HG02571 (cell line): ENCODE data around the gene MRNIP.
"Not testable (repeated sequence)": the region's sequence is repeated elsewhere in the genome, so short reads cannot be mapped to it uniquely, and the experiment has no call there.

ENCODE experiments used
- ATAC-seq: cut with Tn5 transposase; IDR thresholded peaks from one replicate; pipeline ENCODE4 v1.9.1; 2021; ENCODE audit warnings: mild to moderate bottlenecking, moderate library complexity; ENCODE audit not compliant: unreplicated experiment

Gene MRNIP

GRCh38 chr5:179795049-179795862, 63.4 kb downstream of the MRNIP start:
- no peak for ATAC-seq

DNA sequence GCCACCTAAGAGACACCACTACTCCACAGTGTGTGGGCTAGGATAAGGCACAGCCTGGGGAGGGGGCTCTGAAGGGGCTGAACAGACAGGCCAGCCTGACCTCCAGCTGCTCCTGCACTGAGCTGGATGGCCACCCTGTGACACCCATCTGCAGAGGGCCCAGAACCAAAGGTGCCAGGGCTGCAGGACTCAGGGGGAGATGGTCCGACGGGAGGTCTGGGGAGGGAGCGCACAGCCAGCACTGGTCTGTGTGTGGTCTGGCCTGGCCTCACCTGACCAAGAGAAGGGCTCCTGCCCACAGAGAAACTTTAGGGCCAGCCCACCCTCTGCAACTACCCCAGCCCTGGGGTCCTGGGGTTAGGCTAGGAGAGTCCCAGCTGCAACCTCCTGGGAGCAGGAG, 64.0 kb downstream of the MRNIP start:
- ATAC-seq = no peak

DNA sequence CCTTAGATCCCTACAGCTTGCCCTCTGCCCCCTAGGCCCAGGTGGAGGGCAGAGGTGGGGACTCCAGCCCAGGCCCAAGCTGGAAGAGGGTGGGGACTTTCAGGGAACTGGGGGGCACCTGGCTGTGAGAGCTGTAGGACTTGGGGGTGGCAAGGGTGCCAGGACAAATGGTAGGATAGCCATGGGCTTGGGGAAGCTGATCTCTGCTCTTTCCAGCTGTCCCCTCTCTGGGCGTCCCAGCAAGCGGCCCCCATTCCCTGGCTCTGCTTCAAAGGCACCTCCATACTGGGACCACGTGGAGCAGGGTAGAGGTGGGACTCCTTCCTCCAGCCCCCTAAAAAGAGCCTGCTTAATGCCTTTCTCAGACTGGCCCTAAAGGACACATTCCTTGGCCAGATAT, 64.4 kb downstream of the MRNIP start:
- no peak for ATAC-seq

- ATAC-seq = no peak
Measured at GRCh38 chr5:179793468-179794139, 65.0 kb downstream of the MRNIP start, which contains the start of gene LTC4S. TSS of gene LTC4S (plus strand) at chr5:179793986. CDS start at chr5:179794081, 95 bp downstream.

- ATAC-seq = no peak
Measured at GRCh38 chr5:179792612-179793467, 65.8 kb downstream of the MRNIP start.

- no peak for ATAC-seq
Measured at GRCh38 chr5:179791881-179792611, 66.6 kb downstream of the MRNIP start.

GRCh38 chr5:179789278-179789677, 69.3 kb downstream of the MRNIP start:
- not testable (repeated sequence) for ATAC-seq

DNA sequence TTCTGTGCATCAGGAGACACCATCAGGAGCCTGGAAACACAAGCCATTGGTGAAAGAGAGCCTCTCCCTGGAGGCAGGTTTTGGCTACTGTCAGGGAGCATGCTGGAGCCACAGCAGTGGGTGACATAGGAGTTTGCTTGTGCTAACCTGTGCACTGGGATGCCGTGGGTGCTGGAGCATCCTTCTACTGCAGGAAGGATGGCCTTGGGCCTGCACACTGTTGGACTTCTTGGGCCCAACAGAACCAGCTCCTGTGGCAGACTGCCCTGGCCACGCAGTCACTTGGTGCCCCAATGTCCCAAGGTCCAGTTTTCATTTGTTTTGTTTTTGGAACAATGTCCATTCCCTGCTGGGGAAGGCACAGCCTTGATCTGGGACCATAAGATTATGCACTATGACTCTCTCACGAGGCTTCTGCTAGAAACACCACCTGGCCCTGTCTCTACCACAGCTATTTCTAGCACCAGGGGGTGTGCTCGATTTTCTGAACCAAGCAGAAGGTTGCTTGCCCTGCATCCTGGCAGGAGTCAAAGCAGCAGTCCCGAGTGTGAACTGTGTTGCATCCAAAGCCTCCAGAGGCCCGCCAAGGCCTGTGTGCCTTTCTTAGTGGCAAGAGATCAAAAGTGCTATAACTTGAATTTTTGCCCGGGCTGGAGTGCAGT, 70.3 kb downstream of the MRNIP start:
- no peak for ATAC-seq
